Body of pancreas (tissue), 4 donors: Measurements from ENCODE around the gene UBTF.

ENCODE experiments used
- CTCF ChIP-seq, 7 experiments: fragments of 450-650 bp in 4 of 7; fragments of 200-600 bp in 3 of 7; sonication (generic) in 3 of 7; IDR thresholded peaks; one replicate each; pipeline ENCODE4 v1.5.1; 2016 to 2019; ENCODE audit warnings: antibody characterized with exemption in 7 of 7
- POLR2A ChIP-seq, 3 donors: fragments of 450-650 bp; IDR thresholded peaks; one replicate each; pipeline ENCODE4 v1.6.1; 2016; ENCODE audit warnings: antibody characterized with exemption in 3 of 3, mild to moderate bottlenecking in 2 of 3

GRCh38 chr17:44219108-44219615 is 313 bp downstream of the UBTF start:
- peak in 6 of 7 experiments; percentile 27 to 82 (median 41) for TF ChIP-seq CTCF (IDR thresholded peaks at IDR 0.05)
- peak; percentile 34 to 74 (median 38) for TF ChIP-seq POLR2A (IDR thresholded peaks at IDR 0.05)
